HG03025 (cell line): ENCODE data around the gene SYT11.
"Not testable (repeated sequence)": the region's sequence is repeated elsewhere in the genome, so short reads cannot be mapped to it uniquely, and the experiment has no call there.

Experiments
- ATAC-seq: cut with Tn5 transposase; IDR thresholded peaks from one replicate; pipeline ENCODE4 v1.9.1; 2021; ENCODE audit warnings: mild to moderate bottlenecking, moderate library complexity; ENCODE audit not compliant: unreplicated experiment, low FRiP score

The SYT11 gene

GRCh38 chr1:155895617-155896016, 36.2 kb downstream of the SYT11 start:
- ATAC-seq, result not testable (repeated sequence)

GRCh38 chr1:155896476-155896875, 37.1 kb downstream of the SYT11 start:
- ATAC-seq, result not testable (repeated sequence)

GRCh38 chr1:155897746-155898145, 38.4 kb downstream of the SYT11 start:
- no peak for ATAC-seq

GRCh38 chr1:155898888-155899287, 39.5 kb downstream of the SYT11 start:
- ATAC-seq, result no peak

- ATAC-seq, result no peak
These were observed 40.3 kb downstream of the SYT11 start for GRCh38 chr1:155899683-155900082.

GRCh38 chr1:155900161-155900560, 40.8 kb downstream of the SYT11 start:
- ATAC-seq, result no peak

GRCh38 chr1:155904261-155904660, 44.9 kb downstream of the SYT11 start:
- ATAC-seq, result no peak

- no peak for ATAC-seq
These were observed 50.5 kb downstream of the SYT11 start for GRCh38 chr1:155909894-155910293.

- ATAC-seq, result peak; percentile 35
These were observed 51.3 kb downstream of the SYT11 start for GRCh38 chr1:155910621-155911121.

GRCh38 chr1:155911156-155912055, 52.0 kb downstream of the SYT11 start, which contains the start of gene RIT1:
Gene RIT1 (minus strand): TSS chr1:155911349. CDS start chr1:155910761, 588 bp downstream.
- ATAC-seq, result peak; percentile 47

- ATAC-seq, result no peak
These were observed 52.7 kb downstream of the SYT11 start for GRCh38 chr1:155912056-155912536.

- ATAC-seq, result no peak
These were observed 54.8 kb downstream of the SYT11 start for GRCh38 chr1:155913969-155914757.

- ATAC-seq, result no peak
These were observed 59.3 kb downstream of the SYT11 start for GRCh38 chr1:155918660-155919059.

- no peak for ATAC-seq
These were observed 60.4 kb downstream of the SYT11 start for GRCh38 chr1:155919801-155920200.

- no peak for ATAC-seq
These were observed 61.4 kb downstream of the SYT11 start for GRCh38 chr1:155920717-155921116.

- no peak for ATAC-seq
These were observed 66.1 kb downstream of the SYT11 start for GRCh38 chr1:155925506-155925905.

- ATAC-seq, result no peak
These were observed 69.7 kb downstream of the SYT11 start for GRCh38 chr1:155929057-155929456.

GRCh38 chr1:155930725-155931124, 71.4 kb downstream of the SYT11 start:
- ATAC-seq, result not testable (repeated sequence)

GRCh38 chr1:155931332-155932038, 72.1 kb downstream of the SYT11 start:
- no peak for ATAC-seq

- no peak for ATAC-seq
These were observed 72.7 kb downstream of the SYT11 start for GRCh38 chr1:155932081-155932480.
